ENCODE results near the gene ZNF79.

Gene ZNF79

DNA sequence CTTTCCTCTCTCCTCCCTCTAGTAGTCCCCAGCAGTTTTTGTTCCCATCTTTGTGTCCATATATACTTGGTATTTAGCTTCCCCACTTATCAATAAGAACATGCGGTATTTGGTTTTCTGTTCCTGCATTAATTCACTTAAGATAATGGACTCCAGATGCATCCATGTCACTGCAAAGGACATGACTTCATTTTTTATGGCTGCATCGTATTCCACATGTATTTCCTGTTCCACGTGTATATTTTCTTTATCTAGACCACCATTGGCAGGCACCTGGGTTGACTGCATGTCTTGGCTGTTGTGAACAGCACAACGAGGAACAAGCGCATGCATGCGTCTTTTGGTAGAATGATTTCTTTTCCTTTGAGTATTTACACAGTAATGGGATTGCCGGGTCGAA lies 6.2 kb downstream of the ZNF79 start:
- no peak for DNase-seq

DNA sequence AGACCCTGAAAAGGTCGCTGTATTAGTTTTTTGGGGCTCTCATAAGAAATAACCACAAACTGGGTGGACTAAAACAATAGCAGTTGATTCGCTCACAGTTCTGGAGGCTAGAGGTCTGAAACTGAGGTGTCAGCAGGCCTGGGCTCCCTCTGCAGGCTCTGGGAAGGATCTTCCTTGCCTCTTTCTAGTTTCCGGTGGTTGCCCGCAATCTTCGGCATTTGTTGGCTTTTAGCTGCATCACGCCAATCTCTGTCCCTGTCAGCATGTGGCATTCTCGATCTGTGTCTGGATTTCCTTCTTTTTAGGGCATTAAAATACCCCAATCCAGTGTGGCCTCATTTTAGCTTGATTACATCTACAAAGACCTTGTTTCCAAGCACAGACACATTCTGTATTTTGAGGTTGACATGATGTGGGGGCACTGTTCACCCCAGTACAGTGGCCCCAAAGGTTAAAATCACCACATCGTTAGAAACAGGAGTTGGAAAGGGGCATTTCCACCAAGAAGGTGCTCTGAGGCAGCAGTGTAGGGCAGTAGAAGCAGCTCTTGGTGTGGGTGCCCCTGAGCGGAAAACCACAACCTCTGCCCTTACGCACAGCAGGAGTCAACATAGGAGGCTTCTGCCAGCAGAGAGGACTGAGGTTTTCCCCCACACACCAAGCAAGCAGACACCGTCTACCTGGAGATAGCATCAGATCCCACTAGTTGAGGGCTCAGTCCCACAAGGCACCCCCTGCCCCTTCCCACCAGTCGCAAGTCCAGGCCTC lies 13.5 kb downstream of the ZNF79 start:
- peak; percentile 42 for DNase-seq

DNA sequence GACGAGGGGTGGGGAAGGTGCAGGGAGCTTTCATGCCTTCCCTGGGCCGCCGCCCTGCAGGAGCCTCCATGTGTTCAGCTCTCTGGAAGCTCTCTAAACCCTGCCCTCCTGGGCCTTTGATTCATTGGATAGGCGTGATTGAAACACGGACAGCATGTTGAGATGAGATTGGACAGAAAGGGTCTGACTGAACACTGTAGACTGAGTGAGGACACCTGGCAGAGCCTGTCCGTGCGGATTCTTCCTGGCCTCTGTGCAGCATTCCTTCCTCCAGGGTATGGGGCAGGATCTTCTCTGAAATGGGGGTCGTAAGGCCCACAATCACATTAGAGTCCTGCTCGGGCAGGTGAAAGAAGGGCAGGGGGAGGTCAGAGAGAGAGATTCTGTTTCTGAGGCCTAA lies 14.2 kb downstream of the ZNF79 start:
- DNase-seq: no peak

DNA sequence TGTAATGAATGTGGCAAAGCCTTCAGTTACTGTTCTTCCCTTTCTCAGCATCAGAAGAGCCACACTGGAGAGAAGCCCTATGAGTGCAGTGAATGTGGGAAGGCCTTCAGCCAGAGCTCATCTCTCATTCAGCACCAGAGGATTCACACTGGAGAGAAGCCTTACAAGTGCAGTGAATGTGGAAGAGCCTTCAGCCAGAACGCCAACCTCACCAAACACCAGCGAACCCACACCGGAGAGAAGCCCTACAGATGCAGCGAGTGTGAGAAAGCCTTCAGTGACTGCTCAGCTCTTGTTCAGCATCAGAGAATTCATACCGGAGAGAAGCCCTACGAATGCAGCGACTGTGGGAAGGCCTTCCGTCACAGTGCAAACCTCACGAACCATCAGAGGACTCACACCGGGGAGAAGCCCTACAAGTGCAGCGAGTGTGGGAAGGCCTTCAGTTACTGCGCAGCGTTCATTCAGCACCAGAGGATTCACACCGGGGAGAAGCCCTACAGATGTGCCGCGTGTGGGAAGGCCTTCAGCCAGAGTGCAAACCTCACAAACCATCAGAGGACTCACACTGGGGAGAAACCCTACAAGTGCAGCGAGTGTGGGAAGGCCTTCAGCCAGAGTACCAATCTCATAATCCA lies 20.2 kb downstream of the ZNF79 start:
- DNase-seq: no peak

DNA sequence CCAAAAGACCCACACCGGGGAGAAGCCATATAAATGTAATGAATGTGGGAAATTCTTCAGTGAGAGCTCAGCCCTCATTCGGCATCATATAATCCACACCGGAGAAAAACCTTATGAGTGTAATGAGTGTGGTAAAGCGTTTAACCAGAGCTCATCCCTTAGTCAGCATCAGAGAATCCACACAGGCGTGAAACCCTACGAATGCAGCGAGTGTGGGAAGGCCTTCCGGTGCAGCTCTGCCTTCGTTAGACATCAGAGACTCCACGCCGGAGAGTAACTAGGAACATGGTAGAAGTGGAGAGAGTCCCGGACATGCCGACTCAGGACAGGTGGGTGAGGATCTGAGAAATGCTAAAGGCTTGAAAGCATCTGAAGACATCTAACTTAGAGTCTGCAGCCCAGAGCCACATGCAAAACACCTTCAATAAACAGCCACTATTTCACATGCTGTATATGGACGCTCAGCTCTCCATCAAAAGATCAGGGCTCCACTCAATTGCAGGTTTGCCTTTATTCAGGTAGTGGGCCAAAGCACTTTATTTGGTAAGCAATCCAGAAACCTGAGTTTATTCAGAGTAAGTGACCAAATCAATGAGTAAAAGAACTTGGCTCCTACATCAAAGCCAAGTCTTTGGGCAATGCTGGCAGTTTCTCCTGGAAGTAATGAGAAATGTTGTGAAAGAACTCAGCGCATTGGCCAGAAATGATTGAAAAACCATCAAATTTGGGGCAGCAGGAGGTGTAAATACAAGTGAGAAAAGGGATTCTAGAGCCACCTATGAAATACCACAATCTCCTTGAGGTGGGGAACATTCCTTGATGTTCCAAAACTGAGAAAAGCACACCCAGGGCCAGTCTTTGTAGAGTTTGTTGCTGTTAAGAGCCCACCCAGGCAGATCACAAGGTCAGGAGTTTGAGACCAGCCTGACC lies 21.0 kb downstream of the ZNF79 start:
- no peak for DNase-seq

DNA sequence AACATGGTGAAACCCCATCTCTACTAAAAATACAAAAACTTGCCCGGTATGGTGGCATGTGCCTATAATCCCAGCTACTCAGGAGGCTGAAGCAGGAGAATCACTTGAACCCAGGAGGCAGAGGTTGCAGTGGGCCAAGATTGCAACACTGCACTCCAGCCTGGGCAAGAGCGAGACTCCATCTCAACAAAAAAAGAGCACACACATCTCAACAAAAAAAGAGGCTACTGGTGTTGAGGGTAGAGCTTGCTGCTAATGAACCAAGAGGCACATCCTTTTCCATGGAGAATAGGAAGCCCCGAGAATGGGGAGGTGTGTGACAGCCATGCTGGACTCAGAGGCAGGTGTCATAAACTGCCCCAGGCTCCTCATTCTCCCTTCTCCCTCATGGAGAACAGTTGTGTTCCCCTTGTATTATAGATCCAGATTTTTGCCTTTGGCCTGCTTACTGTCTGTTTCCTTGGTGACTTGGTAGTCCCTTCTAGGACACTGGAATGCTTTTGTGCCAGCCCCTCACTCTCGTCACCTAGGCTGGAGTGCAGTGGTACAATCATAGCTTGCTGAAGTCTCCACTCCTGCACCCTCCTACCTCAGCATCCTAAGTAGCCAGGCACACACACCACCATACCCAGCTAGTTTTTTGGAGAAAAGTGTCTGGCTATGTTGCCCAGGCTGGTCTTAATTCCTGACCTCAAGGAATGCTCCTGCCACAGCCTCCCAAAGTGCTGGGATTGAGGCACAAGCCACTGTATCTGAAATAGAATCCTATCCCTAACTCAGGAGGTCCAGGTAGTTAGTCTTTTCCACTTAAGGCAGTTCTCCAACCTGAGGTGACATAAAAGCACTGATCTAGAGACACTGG lies 21.9 kb downstream of the ZNF79 start:
- DNase-seq: no peak

DNA sequence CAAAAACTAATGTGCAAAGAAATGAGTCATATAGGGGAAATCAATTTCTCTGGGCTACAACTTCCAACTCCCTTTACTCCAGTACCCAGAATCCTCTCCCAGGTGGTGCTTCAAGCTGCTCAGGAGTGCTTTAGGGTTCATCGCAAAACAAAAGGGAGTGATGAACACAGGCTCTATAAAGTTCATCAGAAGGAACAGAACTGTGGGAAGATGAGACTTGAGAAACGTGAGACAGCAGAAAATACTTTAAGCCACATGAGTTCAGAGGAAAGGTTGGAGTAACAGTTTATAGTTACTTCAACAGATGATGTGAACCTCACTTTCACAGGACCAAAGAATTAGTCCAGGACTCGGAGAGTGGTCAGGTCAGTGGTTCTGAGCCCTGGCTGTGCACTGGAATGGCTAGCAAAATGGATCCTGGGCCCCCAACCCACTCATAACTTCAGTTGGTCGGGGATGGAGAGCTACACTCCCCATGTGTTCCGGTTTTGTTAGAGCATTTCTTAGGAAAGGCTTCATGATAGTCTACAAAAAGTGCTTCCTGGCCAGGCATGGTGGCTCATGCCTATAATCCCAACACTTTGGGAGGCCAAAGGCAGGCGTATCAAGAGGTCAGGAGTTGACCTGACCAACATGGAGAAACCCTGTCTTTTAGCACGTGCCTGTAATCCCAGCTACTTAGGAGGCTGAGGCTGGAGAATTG lies 22.7 kb downstream of the ZNF79 start:
- no peak for DNase-seq

DNA sequence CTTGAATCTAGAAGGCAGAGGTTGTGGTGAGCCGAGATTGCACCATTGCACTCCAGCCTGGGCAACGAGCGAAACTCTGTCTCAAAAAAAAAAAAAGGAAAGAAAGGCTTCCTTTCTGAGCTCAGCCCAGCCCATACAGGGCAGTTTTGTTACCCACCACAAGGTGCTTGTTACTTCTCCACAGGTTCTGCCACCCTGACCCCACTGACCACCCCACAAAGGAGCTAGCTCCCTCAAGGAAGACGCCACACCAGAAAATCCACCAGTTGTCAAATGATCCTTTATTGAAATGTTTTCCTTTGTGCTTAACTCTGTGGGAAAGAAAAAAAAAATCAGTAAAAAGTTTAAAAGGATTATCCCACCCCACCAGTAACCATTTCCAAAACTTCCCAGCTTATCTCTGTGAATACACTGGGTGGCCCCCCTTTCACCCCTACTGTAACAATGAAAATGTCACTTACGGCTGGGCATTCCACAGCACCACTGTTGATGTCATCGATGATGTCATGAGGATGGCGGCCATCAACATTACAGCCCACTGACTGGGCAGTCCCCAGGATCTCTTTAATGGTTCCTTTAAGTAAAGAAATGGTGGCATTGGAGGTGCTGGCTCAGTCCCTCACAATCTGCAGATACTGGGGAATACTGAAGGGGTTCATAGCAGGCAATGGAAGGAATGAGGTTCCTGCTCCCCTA lies 23.4 kb downstream of the ZNF79 start:
- no peak for DNase-seq

DNA sequence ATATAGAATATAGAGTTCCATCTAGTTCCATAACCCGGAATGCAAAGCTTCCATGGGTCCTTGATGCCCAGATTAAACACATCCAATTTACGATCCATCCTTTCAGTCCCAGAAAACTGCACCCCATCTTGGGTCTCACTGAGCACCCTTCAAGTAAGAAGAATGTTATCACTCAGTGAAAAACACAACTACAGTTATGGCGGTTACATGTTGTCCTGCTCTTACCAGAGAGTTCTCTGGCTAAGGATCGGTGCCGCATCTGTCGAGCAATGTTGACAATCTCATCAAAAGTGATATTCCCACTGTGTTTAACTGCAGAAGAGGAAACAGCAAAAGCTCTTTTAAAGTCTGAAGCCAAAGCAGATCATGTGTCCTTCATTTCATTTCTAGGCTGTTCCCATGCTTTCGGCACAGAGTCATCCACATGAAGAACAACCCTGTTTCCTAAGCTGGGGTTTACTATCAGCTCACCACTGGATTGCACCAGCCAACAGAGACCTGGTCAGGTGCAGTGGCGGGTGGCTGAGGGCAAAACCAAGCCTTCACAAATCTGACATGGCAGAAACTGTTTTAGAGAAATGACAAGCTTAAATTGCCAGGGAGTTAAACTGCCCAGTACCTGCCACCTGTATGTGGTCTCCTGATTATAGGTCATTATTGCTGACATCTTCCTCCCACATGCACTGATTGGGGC lies 24.1 kb downstream of the ZNF79 start:
- no peak for DNase-seq

DNA sequence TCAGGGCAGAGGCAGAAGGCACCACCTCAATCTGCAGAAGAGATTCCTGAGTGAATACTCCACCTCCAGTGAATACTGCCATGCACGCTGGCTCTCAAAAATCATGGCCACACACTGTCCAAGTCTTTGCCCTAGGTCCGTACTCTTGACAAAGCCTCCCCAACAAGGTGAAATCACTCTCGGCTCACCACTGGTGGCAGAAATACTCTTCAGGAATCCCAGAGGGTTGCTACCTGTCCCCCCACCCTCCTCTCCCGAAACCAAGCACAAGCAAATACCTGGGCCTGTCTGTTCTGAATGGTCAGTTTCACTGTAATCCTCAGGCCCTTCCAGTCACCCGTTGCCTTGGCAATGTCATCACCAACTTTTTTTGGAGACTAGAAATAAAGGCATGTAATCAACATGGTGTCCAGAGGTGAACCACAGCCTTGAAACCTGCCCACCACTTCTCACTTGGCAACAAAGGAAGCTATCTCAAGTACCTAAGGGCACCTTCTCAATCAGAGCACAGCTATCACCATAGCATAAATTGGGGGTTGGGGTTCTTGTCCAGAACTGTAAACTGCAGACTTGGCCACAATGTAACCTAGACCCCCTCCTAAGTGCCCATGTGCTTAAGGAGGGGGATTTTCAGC lies 25.3 kb downstream of the ZNF79 start:
- peak; percentile 26 for DNase-seq

DNA sequence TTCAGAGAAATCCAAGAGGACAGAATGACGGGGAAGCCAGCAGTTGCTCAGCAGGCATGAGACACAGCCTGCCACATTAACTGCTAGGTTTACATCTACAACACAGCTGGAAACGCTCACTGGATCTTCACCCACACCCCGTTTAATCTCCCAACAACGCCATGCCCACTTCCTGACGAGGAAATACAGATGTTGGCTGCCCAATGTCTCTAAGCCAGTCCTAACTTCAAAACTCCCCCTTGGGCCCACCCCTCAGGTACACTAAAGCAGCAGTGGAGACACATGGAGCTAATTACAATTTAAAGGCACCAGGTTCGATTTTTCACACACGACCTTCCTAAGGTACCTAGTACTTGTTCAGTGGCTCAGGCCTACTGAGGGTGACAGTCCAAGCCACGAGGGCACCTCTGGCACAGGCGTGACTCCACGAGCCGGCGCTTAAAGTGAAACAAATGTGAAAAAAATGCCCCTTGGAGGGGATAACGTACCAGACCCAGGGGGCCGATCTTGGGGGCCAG lies 26.1 kb downstream of the ZNF79 start:
- DNase-seq: peak; percentile 18

DNA sequence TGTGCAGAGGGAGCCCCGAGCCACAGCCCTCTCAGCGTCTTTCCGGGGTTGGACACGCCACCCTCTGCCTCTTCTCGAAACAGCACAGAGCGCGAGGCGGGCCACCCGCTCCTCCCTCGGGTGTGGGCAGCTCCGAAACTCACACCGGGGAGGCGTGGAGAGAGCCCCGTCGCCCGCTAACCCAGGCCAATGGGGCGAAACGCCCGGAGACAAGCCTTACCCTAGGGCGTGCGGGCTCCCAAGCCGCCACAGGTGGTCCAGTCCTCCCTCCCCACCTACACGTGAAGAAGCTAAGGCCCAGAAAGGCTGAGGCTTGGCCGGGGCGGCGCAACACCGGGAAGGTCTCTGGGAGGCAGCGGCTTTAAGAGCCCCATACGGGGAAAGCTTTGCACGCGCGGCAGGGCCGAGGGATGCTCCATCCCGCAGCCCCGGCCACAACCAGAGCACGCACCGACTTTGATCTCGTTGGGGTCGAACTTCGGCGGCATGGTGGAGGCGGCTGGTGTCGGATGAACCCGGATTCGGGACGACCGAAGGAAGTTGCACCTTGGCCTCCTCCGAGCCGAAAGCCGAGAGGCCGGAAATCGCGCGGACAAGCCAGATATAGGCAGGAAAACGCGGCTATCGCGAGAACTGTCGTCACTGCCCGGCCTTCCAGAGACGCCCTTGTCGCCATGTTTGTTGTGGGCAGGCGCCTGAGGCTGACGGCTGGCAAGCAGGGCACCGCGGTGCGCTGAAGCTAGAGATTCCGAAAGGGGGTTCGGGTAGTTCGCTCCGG lies 26.8 kb downstream of the ZNF79 start, which contains the start of the genes LRSAM1 and RPL12:
TSS of gene LRSAM1 (plus strand) at position 681 of the 778 bp plus-strand sequence. CDS start 3,018 bp downstream, outside the sequence.
TSS of gene RPL12 (minus strand) at position 577 of the 778 bp plus-strand sequence. CDS start at position 488, 89 bp downstream.
- peak; percentile 98 for DNase-seq

DNA sequence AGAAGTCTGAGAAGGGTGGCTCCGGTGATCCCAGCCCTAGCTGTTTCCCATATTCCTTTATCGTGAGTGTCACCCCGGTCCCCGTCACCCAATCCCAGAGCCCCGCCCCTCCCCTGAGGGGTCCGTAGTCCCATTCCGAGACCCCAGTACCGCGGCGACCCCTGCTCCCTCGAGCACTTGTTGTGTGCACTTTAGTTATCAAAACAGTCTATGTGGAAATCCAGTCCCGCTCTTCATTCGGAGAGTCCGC lies 27.4 kb downstream of the ZNF79 start:
- DNase-seq: no peak

DNA sequence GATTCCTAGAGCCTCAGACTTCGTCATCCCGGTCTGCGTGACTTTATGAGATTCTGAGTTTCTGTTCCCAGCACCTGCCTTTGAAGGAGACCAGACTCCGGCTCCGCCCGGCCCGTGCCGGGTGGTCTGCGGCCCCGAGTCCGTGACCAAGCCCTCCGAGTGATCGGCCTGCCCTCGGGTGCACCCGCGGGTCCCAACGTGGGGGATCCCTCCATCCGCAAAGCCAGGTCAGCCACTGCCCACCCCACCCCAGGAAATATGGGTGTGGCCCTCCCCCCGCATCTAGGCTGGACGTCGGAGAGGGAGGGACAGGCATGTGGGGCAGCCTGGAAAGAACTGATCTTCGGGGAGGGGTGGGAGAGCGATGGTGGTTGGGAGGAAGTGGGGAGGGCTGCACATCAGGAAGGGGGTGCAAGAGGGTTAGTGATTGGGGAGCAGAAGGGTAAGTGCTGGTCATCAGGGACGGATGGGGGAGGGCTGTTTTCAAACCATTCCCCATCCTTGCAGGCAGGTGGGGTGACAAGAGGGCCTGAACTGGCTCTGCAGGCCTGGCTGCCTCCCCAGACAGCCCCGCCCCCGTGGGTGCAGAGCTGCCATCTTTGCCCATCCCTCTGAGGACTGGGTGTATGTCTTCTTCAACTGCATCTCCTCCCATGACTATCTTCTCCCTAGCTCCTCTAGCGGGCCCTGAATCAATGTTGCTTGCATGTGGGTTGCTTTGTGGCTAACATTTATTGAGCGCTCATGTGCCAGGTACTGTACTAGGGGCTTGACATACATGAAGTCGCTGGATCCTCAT lies 27.9 kb downstream of the ZNF79 start:
- peak; percentile 59 for DNase-seq

DNA sequence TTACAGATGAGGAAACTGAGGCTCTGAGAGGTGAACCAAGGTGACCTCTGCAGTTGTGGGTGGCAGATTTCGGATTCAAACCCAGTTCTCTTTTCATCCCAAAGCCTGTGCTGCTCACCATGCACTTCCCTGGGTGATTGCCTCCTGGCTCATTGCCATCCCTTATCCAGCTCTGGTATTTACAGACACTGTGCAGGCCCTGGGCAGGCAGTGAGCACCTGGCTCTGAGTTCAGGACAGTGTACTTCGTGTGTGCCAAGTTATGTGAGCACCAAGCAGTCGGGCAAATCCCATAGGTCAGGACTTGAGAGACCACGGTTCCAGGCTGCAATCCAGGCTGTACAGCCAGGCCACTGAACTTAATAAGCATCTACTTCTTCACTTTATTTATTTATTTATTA lies 28.5 kb downstream of the ZNF79 start:
- DNase-seq: no peak

DNA sequence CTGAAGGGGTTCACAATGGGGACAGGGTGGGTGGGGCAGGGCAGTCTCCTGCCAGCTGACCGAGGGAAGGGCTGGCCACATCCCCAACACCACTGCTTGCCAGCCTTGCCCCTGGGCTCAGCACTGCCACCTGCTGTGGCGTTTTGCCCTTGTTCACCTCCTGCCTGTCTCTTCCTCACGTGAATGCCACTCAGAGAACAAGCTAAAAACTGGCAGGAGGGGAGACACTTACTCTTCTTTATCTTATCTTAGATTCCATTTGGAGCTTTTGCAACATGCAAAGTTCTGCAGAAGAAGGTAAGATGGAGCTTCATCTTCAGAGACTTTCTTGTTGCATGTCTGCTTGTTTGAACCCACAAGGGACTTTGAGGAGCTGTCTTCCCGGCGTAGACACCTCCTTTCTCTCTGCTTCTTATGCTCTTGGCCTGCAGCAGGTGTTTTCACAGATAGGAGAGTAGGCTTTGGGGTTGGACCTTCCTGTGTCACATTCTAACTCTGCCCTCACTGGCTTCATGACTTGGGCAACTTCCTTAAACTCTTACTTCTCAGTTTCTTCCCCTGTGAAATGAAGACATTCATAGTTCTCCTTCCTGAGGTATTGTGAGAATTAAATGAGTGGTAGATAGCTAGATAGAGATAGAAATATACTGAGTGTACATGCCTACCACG lies 31.3 kb downstream of the ZNF79 start:
- DNase-seq: peak; percentile 35

DNA sequence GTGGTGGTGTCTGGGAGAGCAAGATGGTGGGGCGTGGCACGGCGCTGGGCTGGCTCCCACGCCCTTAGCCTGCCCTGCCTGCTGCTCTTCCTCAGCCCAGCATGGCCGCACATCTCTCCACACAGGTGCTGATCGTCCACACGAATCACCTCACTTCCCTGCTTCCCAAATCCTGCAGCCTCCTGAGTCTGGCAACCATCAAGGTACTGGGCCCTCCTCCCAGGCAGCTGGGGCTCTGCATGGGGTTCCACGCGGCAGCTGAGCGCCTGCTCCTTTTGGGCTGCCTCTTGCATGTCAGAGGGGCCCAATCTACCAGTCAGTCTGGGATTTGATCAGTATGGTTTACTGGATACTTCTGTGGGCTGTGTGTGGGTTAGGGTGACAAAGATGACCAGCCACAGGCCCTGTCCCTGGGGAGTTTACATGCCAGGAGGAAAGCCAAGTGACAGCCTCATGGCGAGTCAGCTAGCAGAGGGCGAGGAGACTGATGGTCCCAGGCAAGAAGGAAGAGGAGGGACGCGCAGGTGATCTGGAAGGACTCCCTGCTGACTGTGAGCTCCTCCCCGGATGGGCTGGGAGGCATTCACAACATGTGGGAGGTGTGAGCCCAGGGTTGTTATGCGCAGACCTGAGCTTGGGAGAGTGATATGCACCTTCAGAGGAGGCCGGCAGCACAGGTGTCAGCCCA lies 33.2 kb downstream of the ZNF79 start:
- no peak for DNase-seq

Measured in activated naive CD4-positive, alpha-beta T cell treated with Interleukin-2 at 50 U/mL for 16 hours (primary cell).